IMR-90 (cell line): Measurements from ENCODE around the gene ZNF609. TPM values are rescaled to one million over a fixed set of nuclear protein-coding genes. Genes with fewer than 3 reads are reported as not detected.
A peak's percentile ranks its signal among the peaks of the same experiment; 100 is the strongest.

Experiments
- ATAC-seq: fragments of 200-7000 bp; cut with Tn5 transposase; 2 replicates; pipeline ENCODE4 v1.9.1; 2020; ENCODE audit warnings: low read depth, mild to moderate bottlenecking, moderate library complexity
- BruUV-seq: library from RNA; stranded (reverse); fragments of 400-500 nt; replicated peaks from 2 replicates; lab custom pipeline; 2021; lab: Mats Ljungman, UMichigan
- CTCF ChIA-PET: fragments of 300-600 bp; formaldehyde crosslinking; extraction: SDS; loops from one replicate; lab custom pipeline; 2021; ENCODE audit warnings: antibody characterized with exemption; lab: Yijun Ruan, JAX
- POLR2A ChIA-PET: fragments of 300-600 bp; sonication (Branson Sonifier 250); formaldehyde crosslinking; loops from one replicate; lab custom pipeline; 2022; ENCODE audit warnings: antibody characterized with exemption; ENCODE audit not compliant: unreplicated experiment; lab: Charles Lee
- DNase-seq: peaks from one replicate; pipeline ENCODE4 v3.0.0; 2013
- H2AFZ ChIP-seq: replicated peaks from 2 replicates; pipeline ENCODE3; 2013; ENCODE audit warnings: low read length, mild to moderate bottlenecking; ENCODE audit not compliant: poor library complexity
- H2AK5ac ChIP-seq: 2 replicates; pipeline ENCODE4 v1.6.1; 2013; ENCODE audit warnings: low read depth, low read length, inconsistent platforms
- H2AK9ac ChIP-seq: replicated peaks from 2 replicates; pipeline ENCODE3; 2013; ENCODE audit warnings: mild to moderate bottlenecking, low read depth, low read length, moderate library complexity; ENCODE audit not compliant: poor library complexity
- H2BK120ac ChIP-seq: 2 replicates; pipeline ENCODE4 v1.6.1; 2013; ENCODE audit warnings: low read depth, low read length, inconsistent platforms
- H2BK15ac ChIP-seq: 3 replicates; pipeline ENCODE4 v1.6.1; 2013; ENCODE audit warnings: low read depth, low read length, inconsistent platforms
- H2BK20ac ChIP-seq: 2 replicates; pipeline ENCODE4 v1.6.1; 2013; ENCODE audit warnings: low read depth, mild to moderate bottlenecking, inconsistent platforms, low read length, moderate library complexity
- H2BK5ac ChIP-seq: 2 replicates; pipeline ENCODE4 v1.6.1; 2013; ENCODE audit warnings: mild to moderate bottlenecking, low read depth, low read length, inconsistent platforms; ENCODE audit not compliant: poor library complexity, severe bottlenecking
- H3K14ac ChIP-seq: replicated peaks from 2 replicates; pipeline ENCODE4 v1.6.1; 2013; ENCODE audit warnings: low read depth, low read length, inconsistent platforms
- H3K18ac ChIP-seq: 2 replicates; pipeline ENCODE4 v1.6.1; 2013; ENCODE audit warnings: low read depth, low read length, control low read depth
- H3K23ac ChIP-seq: 2 replicates; pipeline ENCODE4 v1.6.1; 2013; ENCODE audit warnings: low read depth, low read length, inconsistent platforms
- H3K27ac ChIP-seq: 2 replicates; pipeline ENCODE4 v1.5.1; 2013; ENCODE audit warnings: mild to moderate bottlenecking, control low read depth, low read length; ENCODE audit not compliant: insufficient read depth
- H3K27me3 ChIP-seq: 2 replicates; pipeline ENCODE4 v1.6.1; 2013; ENCODE audit warnings: low read length; ENCODE audit not compliant: control insufficient read depth, insufficient read depth
- H3K36me3 ChIP-seq: 2 replicates; pipeline ENCODE4 v1.6.1; 2013; ENCODE audit warnings: low read length, mixed read lengths; ENCODE audit not compliant: control insufficient read depth, insufficient read depth
- H3K4ac ChIP-seq: 2 replicates; pipeline ENCODE4 v1.6.1; 2013; ENCODE audit warnings: low read depth, low read length, inconsistent platforms
- H3K4me1 ChIP-seq: 2 replicates; pipeline ENCODE4 v1.6.1; 2013; ENCODE audit warnings: low read length, mixed read lengths; ENCODE audit not compliant: control insufficient read depth, insufficient read depth
- H3K4me2 ChIP-seq: 2 replicates; pipeline ENCODE4 v1.6.1; 2013; ENCODE audit warnings: low read depth, mild to moderate bottlenecking, control low read depth, low read length, moderate library complexity
- H3K4me3 ChIP-seq: 2 replicates; pipeline ENCODE4 v1.5.1; 2013; ENCODE audit warnings: low read depth, mild to moderate bottlenecking, control low read depth, low read length, moderate library complexity; ENCODE audit not compliant: insufficient read depth
- H3K56ac ChIP-seq: 2 replicates; pipeline ENCODE4 v1.6.1; 2013; ENCODE audit warnings: low read length, inconsistent platforms; ENCODE audit not compliant: insufficient read depth; ENCODE audit errors: extremely low read depth
- H3K79me1 ChIP-seq, 2 experiments: 2 replicates each; pipeline ENCODE4 v1.6.1; 2013; ENCODE audit warnings: low read length in 2 of 2, inconsistent platforms in 1 of 2, low read depth in 1 of 2
- H3K9ac ChIP-seq: 2 replicates; pipeline ENCODE4 v1.6.1; 2013; ENCODE audit warnings: low read depth, low read length, control low read depth
- H3K9me1 ChIP-seq: 2 replicates; pipeline ENCODE4 v1.6.1; 2013; ENCODE audit warnings: low read length, inconsistent platforms; ENCODE audit not compliant: insufficient read depth
- H3K9me3 ChIP-seq: 2 replicates; pipeline ENCODE4 v1.6.1; 2013; ENCODE audit warnings: low read length; ENCODE audit not compliant: control insufficient read depth, insufficient read depth
- H4K20me1 ChIP-seq: 2 replicates; pipeline ENCODE4 v1.6.1; 2013; ENCODE audit warnings: low read length, inconsistent platforms; ENCODE audit not compliant: insufficient read depth
- H4K5ac ChIP-seq: 2 replicates; pipeline ENCODE4 v1.6.1; 2013; ENCODE audit warnings: mild to moderate bottlenecking, low read depth, low read length, control low read depth
- H4K8ac ChIP-seq, 2 experiments: 2 replicates each; pipeline ENCODE4 v1.6.1; 2013; ENCODE audit warnings: low read depth in 2 of 2, low read length in 2 of 2, control low read depth in 1 of 2, inconsistent platforms in 1 of 2
- H4K91ac ChIP-seq: 2 replicates; pipeline ENCODE4 v1.6.1; 2013; ENCODE audit warnings: low read depth, low read length, inconsistent platforms; ENCODE audit not compliant: insufficient read depth
- BHLHE40 ChIP-seq: fragments of 150-350 bp; IDR thresholded peaks from 2 replicates; pipeline ENCODE4 v1.6.1; 2016; ENCODE audit warnings: mild to moderate bottlenecking, low read depth, low read length
- CEBPB ChIP-seq: IDR thresholded peaks from 2 replicates; pipeline ENCODE4 v1.6.1; 2012; ENCODE audit warnings: low read depth, low read length, improper control_type of control experiment
- CHD1 ChIP-seq: IDR thresholded peaks from 2 replicates; pipeline ENCODE4 v1.6.1; 2012; ENCODE audit warnings: low read depth, low read length, improper control_type of control experiment
- CTCF ChIP-seq: conservative IDR thresholded peaks from 2 replicates; pipeline ENCODE4 v1.5.1; 2012; ENCODE audit warnings: mild to moderate bottlenecking, low read depth, low read length, improper control_type of control experiment
- ELK1 ChIP-seq: fragments of 150-350 bp; IDR thresholded peaks from 2 replicates; pipeline ENCODE4 v1.6.1; 2016; ENCODE audit warnings: low read depth, mild to moderate bottlenecking, low read length, moderate library complexity, borderline replicate concordance
- FOS ChIP-seq: fragments of 150-350 bp; IDR thresholded peaks from 2 replicates; pipeline ENCODE4 v1.6.1; 2016; ENCODE audit warnings: low read depth, low read length
- MAFK ChIP-seq: IDR thresholded peaks from 2 replicates; pipeline ENCODE4 v1.6.1; 2012; ENCODE audit warnings: low read depth, low read length, improper control_type of control experiment
- MAZ ChIP-seq: IDR thresholded peaks from 2 replicates; pipeline ENCODE4 v1.6.1; 2012; ENCODE audit warnings: low read depth, mild to moderate bottlenecking, low read length, improper control_type of control experiment, moderate library complexity, borderline replicate concordance
- MXI1 ChIP-seq: IDR thresholded peaks from 2 replicates; pipeline ENCODE4 v1.6.1; 2012; ENCODE audit warnings: low read depth, mild to moderate bottlenecking, low read length, moderate library complexity, borderline replicate concordance
- NFE2L2 ChIP-seq: fragments of 150-350 bp; IDR thresholded peaks from 2 replicates; pipeline ENCODE4 v1.6.1; 2016; ENCODE audit warnings: low read depth, mild to moderate bottlenecking, low read length
- POLR2A ChIP-seq: IDR thresholded peaks from 2 replicates; pipeline ENCODE4 v1.6.1; 2012; ENCODE audit warnings: mild to moderate bottlenecking, low read depth, low read length
- RAD21 ChIP-seq: IDR thresholded peaks from 2 replicates; pipeline ENCODE4 v1.6.1; 2012; ENCODE audit warnings: low read length, improper control_type of control experiment
- RCOR1 ChIP-seq: IDR thresholded peaks from 2 replicates; pipeline ENCODE4 v1.6.1; 2012; ENCODE audit warnings: mild to moderate bottlenecking, low read length, improper control_type of control experiment; ENCODE audit not compliant: insufficient replicate concordance
- RFX5 ChIP-seq: IDR thresholded peaks from 2 replicates; pipeline ENCODE4 v1.8.0; 2012; ENCODE audit warnings: low read depth, mild to moderate bottlenecking, low read length, moderate library complexity
- SMC3 ChIP-seq: fragments of 150-350 bp; IDR thresholded peaks from 2 replicates; pipeline ENCODE4 v1.6.1; 2016; ENCODE audit warnings: low read depth, mild to moderate bottlenecking, antibody characterized with exemption, low read length, moderate library complexity
- USF2 ChIP-seq: fragments of 150-350 bp; IDR thresholded peaks from 2 replicates; pipeline ENCODE4 v1.6.1; 2017; ENCODE audit warnings: mild to moderate bottlenecking, antibody characterized with exemption, low read length, low read depth
- dilution Hi-C: fragments of 300-500 bp; cut with HindIII; formaldehyde crosslinking; loops from one replicate; pipeline ENCODE4 v1.14.3; 2018; ENCODE audit warnings: low sequenced_read_pairs; ENCODE audit not compliant: unreplicated experiment
- in situ Hi-C: fragments of 300-500 bp; cut with MboI; formaldehyde crosslinking; loops from 3 replicates; pipeline ENCODE4 v1.14.3; 2019; ENCODE audit warnings: low sequenced_read_pairs, inconsistent platforms, mixed read lengths
- intact Hi-C: fragments of 100-400 bp; cut with micrococcal nuclease; formaldehyde crosslinking; loops from 2 replicates; pipeline ENCODE4 v1.10.0; 2022
- polyA plus RNA-seq, 3 experiments: library from polyadenylated mRNA; depleted of rRNA; stranded (reverse); fragments of >200 nt; gene quantifications; 2 replicates each; pipeline ENCODE4 v1.2.3, GENCODE V29; 2012; ENCODE audit warnings: low replicate concordance in 1 of 3
- total RNA-seq: library from RNA; depleted of rRNA; stranded (reverse); fragments of >200 nt; gene quantifications from 2 replicates; pipeline ENCODE4 v1.2.3, GENCODE V29; 2012

Gene ZNF609
- total and polyA plus RNA-seq, 2 of the 4 experiments (the other 2 are of a cell fraction) = 10.4 to 12.5 TPM

- Histone ChIP-seq H3K18ac (peak overlapping the region; percentile 92; the same call in 1 of the 2 replicates), H3K23ac (peak overlapping the region; percentile 50; the same call in 1 of the 2 replicates), H3K4me3 (no peak overlapping the region), H3K9me3 (no peaks in the 10 kb centered on the region), H4K20me1 (no peaks in the 10 kb centered on the region), H2BK20ac (peak overlapping the region; percentile 80), H3K27ac (peak overlapping the region; percentile 34; the same call in 1 of the 2 replicates), H3K4ac (peak overlapping the region; percentile 35; the same call in 1 of the 2 replicates), H3K9me1 (peaks cover 12% of the 10 kb centered on the region), H4K91ac (peak overlapping the region; percentile 5; the same call in 1 of the 2 replicates), H2BK15ac (peak overlapping the region; percentile 23; the same call in 1 of the 3 replicates), H2AFZ (no peak overlapping the region), H3K36me3 (peaks cover 10% of the 10 kb centered on the region), H3K9ac (no peak overlapping the region), H2BK120ac (peak overlapping the region; percentile 75; the same call in 1 of the 2 replicates), H2AK9ac (no peak overlapping the region), H3K4me1 (peaks cover 8% of the 10 kb centered on the region), H2BK5ac (peak overlapping the region; percentile 66), H3K79me1 (peaks cover 8 to 38% of the 10 kb centered on the region in 2 experiments; a peak in 3 of 4 replicates), H4K5ac (peak overlapping the region; percentile 67; the same call in 1 of the 2 replicates), H2AK5ac (no peak overlapping the region; the same call in 1 of the 2 replicates), H4K8ac (peak overlapping the region in 1 of 2 experiments; percentile 38; a peak in 2 of 4 replicates), H3K14ac (peak overlapping the region; percentile 48; the same call in 1 of the 2 replicates), H3K4me2 (peak overlapping the region; percentile 57; the same call in 1 of the 2 replicates), H3K56ac (no peak overlapping the region), H3K27me3 (no peaks in the 10 kb centered on the region)
- BruUV-seq = no TSS peak
- in situ Hi-C loops = no loop called here
- dilution Hi-C loops = no loop called here
- intact Hi-C loops = no loop called here
- TF ChIP-seq MXI1 (no peak), BHLHE40 (no peak), MAZ (no peak), RCOR1 (no peak), NFE2L2 (no peak), SMC3 (no peak), FOS (no peak), CHD1 (no peak), CEBPB (no peak), POLR2A (no peak), USF2 (no peak), RFX5 (no peak), CTCF (no peak), MAFK (no peak), ELK1 (no peak), RAD21 (no peak)
- ATAC-seq = no peak
- no peak for DNase-seq
- ChIA-PET CTCF (interaction anchor here (0.7 to 1.3 kb wide), 2 partner anchors 14 to 578 kb away, joined by 3 to 10 read pairs; no protein-coding TSS in a partner anchor), POLR2A (no interaction called here)
Observed at GRCh38 chr15:64444836-64445235, 15.5 kb upstream of the ZNF609 start.
